ENCODE measurements around the gene GRID1. TPM values are rescaled to one million over a fixed set of nuclear protein-coding genes. Genes with fewer than 3 reads are reported as not detected.
A peak's percentile ranks its signal among the peaks of the same experiment; 100 is the strongest.

The GRID1 gene
- total and polyA plus RNA-seq, 9 of the 15 experiments (the other 6 are each of a cell fraction or from before 2014, with no cell fraction given), result 0.01 to 7.2 (median 1.2) TPM

DNA sequence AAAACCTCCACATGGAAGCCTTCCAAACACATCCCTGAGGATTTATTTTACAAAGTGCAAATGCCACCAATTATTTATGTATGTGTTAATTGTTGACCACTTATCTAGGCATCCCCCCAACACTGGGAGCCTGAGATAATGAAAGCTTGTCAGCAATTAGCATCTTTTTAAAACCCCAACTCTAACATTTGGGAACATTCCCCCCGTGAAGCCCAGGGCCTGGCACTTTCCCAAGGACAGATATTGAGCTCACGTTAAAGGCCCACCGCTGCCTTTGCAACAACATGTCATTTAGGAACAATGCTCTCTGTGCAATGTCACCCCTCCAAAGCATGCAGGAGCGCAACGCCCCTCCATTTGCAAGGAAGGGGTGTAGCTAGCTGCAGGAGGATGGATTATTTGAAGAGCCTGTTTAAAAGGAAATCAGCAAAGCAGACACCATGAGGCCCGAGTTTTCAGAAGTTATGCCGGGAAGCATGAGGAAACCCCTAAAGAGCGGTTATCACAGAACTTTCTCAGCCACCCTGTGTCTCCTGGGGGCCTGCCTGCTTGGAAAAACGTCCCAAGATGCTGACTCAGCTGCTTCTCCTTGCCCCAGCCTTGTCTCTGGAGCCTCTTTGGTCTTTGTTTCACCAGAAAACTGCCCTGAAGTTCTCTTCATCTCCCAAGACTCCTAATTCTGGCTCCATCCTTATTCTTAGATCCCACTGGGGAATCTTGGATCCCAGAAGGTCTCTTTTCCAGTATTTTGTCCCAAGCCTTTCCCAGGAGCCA is 444.1 kb downstream of the GRID1 start (continued):
- TF ChIP-seq, protein P1, sequence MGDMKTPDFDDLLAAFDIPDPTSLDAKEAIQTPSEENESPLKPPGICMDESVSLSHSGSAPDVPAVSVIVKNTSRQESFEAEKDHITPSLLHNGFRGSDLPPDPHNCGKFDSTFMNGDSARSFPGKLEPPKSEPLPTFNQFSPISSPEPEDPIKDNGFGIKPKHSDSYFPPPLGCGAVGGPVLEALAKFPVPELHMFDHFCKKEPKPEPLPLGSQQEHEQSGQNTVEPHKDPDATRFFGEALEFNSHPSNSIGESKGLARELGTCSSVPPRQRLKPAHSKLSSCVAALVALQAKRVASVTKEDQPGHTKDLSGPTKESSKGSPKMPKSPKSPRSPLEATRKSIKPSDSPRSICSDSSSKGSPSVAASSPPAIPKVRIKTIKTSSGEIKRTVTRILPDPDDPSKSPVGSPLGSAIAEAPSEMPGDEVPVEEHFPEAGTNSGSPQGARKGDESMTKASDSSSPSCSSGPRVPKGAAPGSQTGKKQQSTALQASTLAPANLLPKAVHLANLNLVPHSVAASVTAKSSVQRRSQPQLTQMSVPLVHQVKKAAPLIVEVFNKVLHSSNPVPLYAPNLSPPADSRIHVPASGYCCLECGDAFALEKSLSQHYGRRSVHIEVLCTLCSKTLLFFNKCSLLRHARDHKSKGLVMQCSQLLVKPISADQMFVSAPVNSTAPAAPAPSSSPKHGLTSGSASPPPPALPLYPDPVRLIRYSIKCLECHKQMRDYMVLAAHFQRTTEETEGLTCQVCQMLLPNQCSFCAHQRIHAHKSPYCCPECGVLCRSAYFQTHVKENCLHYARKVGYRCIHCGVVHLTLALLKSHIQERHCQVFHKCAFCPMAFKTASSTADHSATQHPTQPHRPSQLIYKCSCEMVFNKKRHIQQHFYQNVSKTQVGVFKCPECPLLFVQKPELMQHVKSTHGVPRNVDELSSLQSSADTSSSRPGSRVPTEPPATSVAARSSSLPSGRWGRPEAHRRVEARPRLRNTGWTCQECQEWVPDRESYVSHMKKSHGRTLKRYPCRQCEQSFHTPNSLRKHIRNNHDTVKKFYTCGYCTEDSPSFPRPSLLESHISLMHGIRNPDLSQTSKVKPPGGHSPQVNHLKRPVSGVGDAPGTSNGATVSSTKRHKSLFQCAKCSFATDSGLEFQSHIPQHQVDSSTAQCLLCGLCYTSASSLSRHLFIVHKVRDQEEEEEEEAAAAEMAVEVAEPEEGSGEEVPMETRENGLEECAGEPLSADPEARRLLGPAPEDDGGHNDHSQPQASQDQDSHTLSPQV (IDR thresholded peaks at IDR 0.05), result no peak
- no peak for TF ChIP-seq KDM2B (CRISPR knock-in tag; IDR thresholded peaks at IDR 0.05)

DNA sequence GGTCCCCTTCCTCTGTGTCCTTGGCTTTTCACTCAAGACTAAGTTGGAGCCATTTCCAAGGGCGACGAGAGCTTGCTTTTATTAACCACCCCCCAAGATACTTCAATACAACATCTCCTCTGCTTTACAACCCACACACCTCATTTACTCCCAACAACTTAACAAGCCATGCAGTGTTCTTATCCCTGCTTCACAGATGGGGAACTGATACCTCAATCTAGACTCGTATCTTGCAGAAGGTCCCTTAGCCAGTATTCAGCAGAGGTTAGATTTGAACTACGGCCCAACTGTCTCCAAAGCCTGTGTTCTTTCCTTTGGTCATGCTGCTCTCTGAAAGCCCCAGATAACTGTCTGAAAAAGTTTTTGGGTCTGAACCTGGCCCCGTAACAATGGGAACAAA is 444.8 kb downstream of the GRID1 start:
- no peak for ATAC-seq
- CTCF ChIA-PET (ENCODE audit: low intra/inter-chr PET ratio), result no interaction called here
- peak; percentile 42 for FAIRE-seq
- no peaks in the 10 kb centered on the region for H3K4me1 ChIP-seq (replicated peaks in 1 of 2; ENCODE audit: control insufficient read depth in 2 of 2, insufficient read depth in 2 of 2, low read length in 2 of 2)
- 1% methylated on average over 5 of the region's 5 CpGs for WGBS (ENCODE audit: insufficient coverage, low coverage, missing lambda C conversion rate)
- H3K9ac ChIP-seq (ENCODE audit: insufficient read depth in 1 of 2, low read depth in 2 of 2, low read length in 2 of 2), result no peak overlapping the region
- no peak overlapping the region for H2AFZ ChIP-seq (ENCODE audit: low read depth, low read length)
- POLR2A ChIA-PET, result interaction anchor here (1.4 kb wide), 1 partner anchor 10 kb away, joined by 5 read pairs; no protein-coding TSS in a partner anchor
- H3K79me2 ChIP-seq (ENCODE audit: control insufficient read depth, insufficient read depth, low read length), result no peaks in the 10 kb centered on the region
- no peak overlapping the region for H3K4me3 ChIP-seq
- no peak overlapping the region for H3K27ac ChIP-seq (ENCODE audit: extremely low read depth, low read depth, low read length)
- intact Hi-C loops (cut with micrococcal nuclease), result no loop called here
- no peaks in the 10 kb centered on the region for H3K36me3 ChIP-seq (ENCODE audit: control insufficient read depth, insufficient read depth, low read length)
- H3K4me2 ChIP-seq (ENCODE audit: insufficient read depth, low read length), result no peak overlapping the region
- in situ Hi-C loops (cut with MboI), result no loop called here
- TF ChIP-seq ESRRB (CRISPR knock-in tag; IDR thresholded peaks at IDR 0.05; ENCODE audit: borderline replicate concordance) (no peak), ZNF232 (CRISPR knock-in tag; IDR thresholded peaks at IDR 0.05) (no peak), ZNF165 (CRISPR knock-in tag; IDR thresholded peaks at IDR 0.05; ENCODE audit: borderline replicate concordance) (no peak), NFXL1 (CRISPR knock-in tag; IDR thresholded peaks at IDR 0.05) (no peak), MYNN (IDR thresholded peaks at IDR 0.05) (no peak), MYNN (CRISPR knock-in tag; IDR thresholded peaks at IDR 0.05) (no peak), LEF1 (IDR thresholded peaks at IDR 0.05) (no peak), EGR1 (conservative IDR thresholded peaks at IDR 0.05) (no peak), CXXC5 (CRISPR knock-in tag; IDR thresholded peaks at IDR 0.05) (no peak), PURB (CRISPR knock-in tag; IDR thresholded peaks at IDR 0.05; ENCODE audit: low read depth) (no peak), ESRRA (IDR thresholded peaks at IDR 0.05; ENCODE audit: borderline replicate concordance, low read depth) (no peak), ZNF24 (IDR thresholded peaks at IDR 0.05) (no peak), RBM34 (IDR thresholded peaks at IDR 0.05; ENCODE audit: borderline replicate concordance, insufficient read depth, low read length) (no peak), SMAD1 (IDR thresholded peaks at IDR 0.05; ENCODE audit: low read depth, low read length, partially characterized antibody) (no peak), SMAD4 (CRISPR knock-in tag; conservative IDR thresholded peaks at IDR 0.05) (no peak)
- H3K9me1 ChIP-seq (ENCODE audit: control insufficient read depth, insufficient read depth, low read length), result no peaks in the 10 kb centered on the region
- DNase-seq (ENCODE audit: extremely low read depth in 1 of 4, low spot score in 3 of 4), result no peak
- H3K27me3 ChIP-seq (ENCODE audit: control insufficient read depth in 2 of 2, insufficient read depth in 2 of 2, low read length in 2 of 2), result 0 out of 5 replicates have a peak, but pooled peaks cover 0 to 3% of the 10 kb centered on the region in 2 experiments
- BruUV-seq (replicated peaks), result no TSS peak
- H4K20me1 ChIP-seq (replicated peaks; ENCODE audit: control insufficient read depth, insufficient read depth, low read length), result no peaks in the 10 kb centered on the region; the same call in 1 of the 2 replicates
- no peaks in the 10 kb centered on the region for H3K9me3 ChIP-seq (replicated peaks; ENCODE audit: control insufficient read depth, insufficient read depth, low read depth, low read length)
